B cell (primary cell): ENCODE results near the gene SMC6. TPM values are rescaled to one million over a fixed set of nuclear protein-coding genes. Genes with fewer than 3 reads are reported as not detected.

Source experiments
- ATAC-seq: fragments of 200-7000 bp; cut with Tn5 transposase; one replicate; pipeline ENCODE4 v1.10.0; 2021; ENCODE audit warnings: low read depth, mild to moderate bottlenecking, moderate number of reproducible peaks, moderate library complexity
- CTCF ChIA-PET: fragments of 350-600 bp; sonication (Branson Sonifier 250); formaldehyde crosslinking; loops from one replicate; lab custom pipeline; 2021; ENCODE audit warnings: antibody characterized with exemption, inconsistent platforms; lab: Charles Lee
- POLR2A ChIA-PET: fragments of 350-600 bp; sonication (Branson Sonifier 250); formaldehyde crosslinking; loops from one replicate; lab custom pipeline; 2021; ENCODE audit warnings: antibody characterized with exemption; lab: Charles Lee
- DNase-seq: peaks from one replicate; pipeline ENCODE4 v3.0.0; 2013
- H2AFZ ChIP-seq: 2 replicates; pipeline ENCODE4 v1.6.1; 2012; ENCODE audit warnings: mild to moderate bottlenecking, low read depth, low read length; ENCODE audit not compliant: insufficient read depth, poor library complexity, severe bottlenecking
- H3K27ac ChIP-seq, 2 donors: 1 replicate in 1 of 2; 2 replicates in 1 of 2; pipeline ENCODE4 v1.5.1; 2012 to 2013; ENCODE audit warnings: low read length in 2 of 2, mild to moderate bottlenecking in 2 of 2, moderate library complexity in 1 of 2
- H3K27me3 ChIP-seq, 4 experiments: fragments of 200-600 bp in 1 of 4; sonication (generic) in 1 of 4; replicated peaks in 1 of 4; 1 replicate in 2 of 4; 2 replicates in 2 of 4; pipeline versions ENCODE4 v1.6.1 to v1.7.0; 2013 to 2016; ENCODE audit warnings: low read length in 3 of 4, mild to moderate bottlenecking in 2 of 4, mixed read lengths in 1 of 4, moderate library complexity in 1 of 4; ENCODE audit not compliant: insufficient read depth in 4 of 4, control insufficient read depth in 3 of 4; ENCODE audit errors: control extremely low read depth in 1 of 4
- H3K36me3 ChIP-seq, 2 experiments: replicated peaks in 1 of 2; 1 replicate in 1 of 2; 2 replicates in 1 of 2; pipeline versions ENCODE4 v1.6.1 to v1.7.1; 2013; ENCODE audit warnings: low read length in 1 of 2; ENCODE audit not compliant: insufficient read depth in 2 of 2, control insufficient read depth in 1 of 2; ENCODE audit errors: control extremely low read depth in 1 of 2, extremely low read depth in 1 of 2
- H3K4me1 ChIP-seq, 2 donors: fragments of 200-600 bp in 1 of 2; sonication (generic) in 1 of 2; 1 replicate in 1 of 2; 2 replicates in 1 of 2; pipeline versions ENCODE4 v1.5.1 to v1.6.1; 2013 to 2017; ENCODE audit warnings: low read length in 2 of 2; ENCODE audit not compliant: control insufficient read depth in 2 of 2, insufficient read depth in 2 of 2
- H3K4me2 ChIP-seq: replicated peaks from 2 replicates; pipeline ENCODE3; 2012; ENCODE audit warnings: mild to moderate bottlenecking, low read depth, low read length; ENCODE audit not compliant: poor library complexity, severe bottlenecking
- H3K4me3 ChIP-seq, 5 experiments: fragments of 200-600 bp in 1 of 5; sonication (generic) in 1 of 5; 1 replicate in 3 of 5; 2 replicates in 2 of 5; pipeline versions ENCODE4 v1.5.1 to v1.7.0; 2011 to 2016; ENCODE audit warnings: low read length in 4 of 5, mild to moderate bottlenecking in 4 of 5, low read depth in 2 of 5, control low read depth in 1 of 5, moderate library complexity in 1 of 5; ENCODE audit not compliant: insufficient read depth in 1 of 5; ENCODE audit errors: control extremely low read depth in 1 of 5, extremely low read depth in 1 of 5
- H3K79me2 ChIP-seq: fragments of 200-600 bp; sonication (generic); one replicate; pipeline ENCODE4 v1.6.0; 2016; ENCODE audit warnings: low read length; ENCODE audit not compliant: control insufficient read depth, insufficient read depth
- H3K9ac ChIP-seq: fragments of 200-600 bp; sonication (generic); 2 replicates; pipeline ENCODE4 v1.6.1; 2017; ENCODE audit warnings: mild to moderate bottlenecking, low read length, moderate library complexity
- H3K9me3 ChIP-seq, 3 donors: one replicate each; pipeline versions ENCODE4 v1.6.1 to v1.7.1; 2013; ENCODE audit warnings: low read length in 2 of 3; ENCODE audit not compliant: control insufficient read depth in 2 of 3, insufficient read depth in 1 of 3; ENCODE audit errors: control extremely low read depth in 1 of 3
- H4K20me1 ChIP-seq: 2 replicates; pipeline ENCODE4 v1.6.0; 2012; ENCODE audit warnings: mild to moderate bottlenecking, low read length; ENCODE audit not compliant: insufficient read depth, control insufficient read depth, poor library complexity, severe bottlenecking
- H3K27ac Mint-ChIP-seq: one replicate; pipeline ENCODE4 v1.8.0; 2021; ENCODE audit warnings: mixed read lengths
- H3K27me3 Mint-ChIP-seq: one replicate; pipeline ENCODE4 v1.8.0; 2021; ENCODE audit warnings: mixed read lengths
- H3K4me1 Mint-ChIP-seq: one replicate; pipeline ENCODE4 v1.8.0; 2021; ENCODE audit warnings: mixed read lengths
- H3K4me3 Mint-ChIP-seq: one replicate; pipeline ENCODE4 v1.8.0; 2021; ENCODE audit warnings: mixed read lengths
- H3K9me3 Mint-ChIP-seq: one replicate; pipeline ENCODE4 v1.8.0; 2022; ENCODE audit warnings: mixed read lengths; ENCODE audit not compliant: insufficient read depth
- CTCF ChIP-seq: fragments of 200-600 bp; IDR thresholded peaks from one replicate; pipeline ENCODE4 v1.8.0; 2022; ENCODE audit warnings: antibody characterized with exemption, mild to moderate bottlenecking
- EZH2 ChIP-seq: IDR thresholded peaks from 2 replicates; pipeline ENCODE4 v1.6.1; 2012; ENCODE audit warnings: borderline replicate concordance, low read depth, mild to moderate bottlenecking, moderate library complexity, low read length; ENCODE audit not compliant: insufficient read depth, poor library complexity, severe bottlenecking
- WGBS: methylation state at CpG from one replicate; pipeline ENCODE4 v1.1.5; 2013; ENCODE audit warnings: missing lambda C conversion rate; ENCODE audit not compliant: insufficient coverage; 5-methylcytosine and 5-hydroxymethylcytosine counted together
- intact Hi-C: fragments of 100-400 bp; cut with micrococcal nuclease; formaldehyde crosslinking; loops from one replicate; pipeline ENCODE4 v1.10.0; 2022
- polyA plus RNA-seq: library from polyadenylated mRNA; depleted of rRNA; stranded (reverse); fragments of >200 nt; gene quantifications from 2 replicates; pipeline ENCODE4 v1.2.3, GENCODE V29; 2012
- total RNA-seq, 2 donors: library from RNA; stranded (reverse); fragments of 120-200 nt in 1 of 2; gene quantifications; 1 replicate in 1 of 2; 2 replicates in 1 of 2; pipeline versions ENCODE4 v1.2.3 to v1.2.4, GENCODE V29; 2013 to 2022

The SMC6 gene
- total and polyA plus RNA-seq, 2 donors (not counting 1 experiment from before 2014, with no cell fraction given): 27.2 to 111 TPM

- no CpG with 5 or more reads among the region's 6 CpGs for WGBS
- no peaks in the 10 kb centered on the region for H3K9me3 ChIP-seq
- H3K36me3 ChIP-seq: peaks cover 3 to 25% of the 10 kb centered on the region in 2 experiments
- H4K20me1 ChIP-seq: peaks cover 5% of the 10 kb centered on the region
- no peak for TF ChIP-seq CTCF
- TF ChIP-seq EZH2: no peak
- intact Hi-C loops: no loop called here
- Mint-ChIP-seq H3K4me3 (no peak overlapping the region), H3K27me3 (no peaks in the 10 kb centered on the region), H3K27ac (peak overlapping the region; percentile 56), H3K4me1 (peaks cover 47% of the 10 kb centered on the region), H3K9me3 (no peaks in the 10 kb centered on the region)
- ChIA-PET CTCF (interaction anchor here (0.9 to 2.3 kb wide), 3 partner anchors 9 to 83 kb away, joined by 3 to 8 read pairs (median 4); no protein-coding TSS in a partner anchor), POLR2A (interaction anchor here (1.0 kb wide), 1 partner anchor 14 kb away, joined by 3 read pairs; no protein-coding TSS in a partner anchor)
- H3K4me3 ChIP-seq: no peak overlapping the region
- no peak overlapping the region for H3K4me2 ChIP-seq
- H3K4me1 ChIP-seq: peaks cover 26 to 33% of the 10 kb centered on the region in 2 donors
- H3K27me3 ChIP-seq: no peaks in the 10 kb centered on the region
- H3K9ac ChIP-seq: no peak overlapping the region
- peaks cover 80% of the 10 kb centered on the region for H3K79me2 ChIP-seq
- ATAC-seq (no peak), DNase-seq (no peak)
- no peak overlapping the region for H2AFZ ChIP-seq
- peak overlapping the region in 1 of 2 donors; percentile 56 for H3K27ac ChIP-seq
These were observed 4.9 kb downstream of the SMC6 start for GRCh38 chr2:17748745-17749144.

GRCh38 chr2:17747684-17748452, 5.7 kb downstream of the SMC6 start:
- ATAC-seq (no peak), DNase-seq (no peak)
- no peak overlapping the region for H3K4me2 ChIP-seq
- WGBS: no CpG with 5 or more reads among the region's 4 CpGs
- H3K79me2 ChIP-seq: peaks cover 83% of the 10 kb centered on the region
- TF ChIP-seq CTCF (no peak), EZH2 (no peak)
- peaks cover 7% of the 10 kb centered on the region for H4K20me1 ChIP-seq
- H3K9ac ChIP-seq: no peak overlapping the region
- no peaks in the 10 kb centered on the region for H3K9me3 ChIP-seq
- ChIA-PET POLR2A (no interaction called here), CTCF (interaction anchor here (1.0 to 2.3 kb wide), 4 partner anchors 28 to 83 kb away, joined by 3 to 8 read pairs (median 4); no protein-coding TSS in a partner anchor)
- H3K4me1 Mint-ChIP-seq: peaks cover 47% of the 10 kb centered on the region
- H3K27me3 ChIP-seq: no peaks in the 10 kb centered on the region
- H2AFZ ChIP-seq: no peak overlapping the region
- peaks cover 26 to 33% of the 10 kb centered on the region in 2 donors for H3K4me1 ChIP-seq
- H3K36me3 ChIP-seq: peaks cover 9 to 31% of the 10 kb centered on the region in 2 experiments
- H3K27me3 Mint-ChIP-seq: no peaks in the 10 kb centered on the region
- peak overlapping the region in 1 of 2 donors; percentile 62 for H3K27ac ChIP-seq
- H3K9me3 Mint-ChIP-seq: no peaks in the 10 kb centered on the region
- peak overlapping the region; percentile 5 for H3K4me3 Mint-ChIP-seq
- H3K27ac Mint-ChIP-seq: peak overlapping the region; percentile 78
- intact Hi-C loops: no loop called here
- H3K4me3 ChIP-seq: no peak overlapping the region
